HEK293T (cell line): ENCODE measurements around the gene VWA8.

Experiments
- CTCF ChIA-PET: fragments of 350-600 bp; formaldehyde crosslinking; extraction: SDS; loops from one replicate; lab custom pipeline; 2021; ENCODE audit warnings: antibody characterized with exemption, inconsistent platforms; lab: Yijun Ruan, JAX
- POLR2A ChIA-PET: fragments of 350-600 bp; formaldehyde crosslinking; extraction: SDS; loops from one replicate; lab custom pipeline; 2020; ENCODE audit warnings: antibody characterized with exemption, inconsistent platforms; lab: Yijun Ruan, JAX
- DNase-seq: peaks from one replicate; pipeline ENCODE4 v3.0.0; 2012; ENCODE audit warnings: mixed read lengths; ENCODE audit errors: extremely low spot score
- ARNT ChIP-seq: fragments of 450-650 bp; IDR thresholded peaks from 2 replicates; pipeline ENCODE4 v1.6.1; 2017; ENCODE audit warnings: mild to moderate bottlenecking
- BHLHE40 ChIP-seq: fragments of 450-650 bp; IDR thresholded peaks from 2 replicates; pipeline ENCODE4 v1.6.1; 2016; ENCODE audit warnings: mild to moderate bottlenecking, moderate library complexity, borderline replicate concordance
- CTBP1 ChIP-seq: fragments of 450-650 bp; IDR thresholded peaks from 2 replicates; pipeline ENCODE4 v1.6.1; 2016; ENCODE audit warnings: borderline replicate concordance
- ELF4 ChIP-seq: fragments of 450-650 bp; IDR thresholded peaks from 2 replicates; pipeline ENCODE4 v1.6.1; 2017; ENCODE audit warnings: antibody characterized with exemption
- FOXA1 ChIP-seq: fragments of 450-650 bp; IDR thresholded peaks from 2 replicates; pipeline ENCODE4 v1.6.1; 2016; ENCODE audit warnings: mild to moderate bottlenecking
- FOXK2 ChIP-seq: fragments of 450-650 bp; IDR thresholded peaks from 2 replicates; pipeline ENCODE4 v1.6.1; 2016; ENCODE audit warnings: mild to moderate bottlenecking
- FOXM1 ChIP-seq: fragments of 450-650 bp; IDR thresholded peaks from 2 replicates; pipeline ENCODE4 v1.6.1; 2017; ENCODE audit warnings: mild to moderate bottlenecking, borderline replicate concordance
- HDGF ChIP-seq: fragments of 450-650 bp; IDR thresholded peaks from 2 replicates; pipeline ENCODE4 v1.6.1; 2017; ENCODE audit warnings: antibody characterized with exemption, borderline replicate concordance
- L3MBTL2 ChIP-seq: fragments of 450-650 bp; conservative IDR thresholded peaks from 2 replicates; pipeline ENCODE4 v1.6.1; 2016; ENCODE audit warnings: mild to moderate bottlenecking
- LEF1 ChIP-seq: fragments of 450-650 bp; IDR thresholded peaks from 2 replicates; pipeline ENCODE4 v1.6.1; 2017; ENCODE audit warnings: mild to moderate bottlenecking, borderline replicate concordance
- NFRKB ChIP-seq: fragments of 450-650 bp; IDR thresholded peaks from 2 replicates; pipeline ENCODE4 v1.6.1; 2016; ENCODE audit warnings: mild to moderate bottlenecking, moderate library complexity
- SP1 ChIP-seq: fragments of 450-650 bp; IDR thresholded peaks from 2 replicates; pipeline ENCODE4 v1.6.1; 2017
- SUZ12 ChIP-seq: fragments of 450-650 bp; IDR thresholded peaks from 2 replicates; pipeline ENCODE4 v1.6.1; 2016; ENCODE audit warnings: mild to moderate bottlenecking
- TARDBP ChIP-seq: fragments of 450-650 bp; IDR thresholded peaks from 2 replicates; pipeline ENCODE4 v1.6.1; 2016
- ZNF384 ChIP-seq: fragments of 450-650 bp; IDR thresholded peaks from 2 replicates; pipeline ENCODE4 v1.6.1; 2016
- TF ChIP-seq, protein P1 (sequence below): fragments of 450-650 bp; IDR thresholded peaks from 2 replicates; pipeline ENCODE4 v1.6.1; 2016

The VWA8 gene

DNA sequence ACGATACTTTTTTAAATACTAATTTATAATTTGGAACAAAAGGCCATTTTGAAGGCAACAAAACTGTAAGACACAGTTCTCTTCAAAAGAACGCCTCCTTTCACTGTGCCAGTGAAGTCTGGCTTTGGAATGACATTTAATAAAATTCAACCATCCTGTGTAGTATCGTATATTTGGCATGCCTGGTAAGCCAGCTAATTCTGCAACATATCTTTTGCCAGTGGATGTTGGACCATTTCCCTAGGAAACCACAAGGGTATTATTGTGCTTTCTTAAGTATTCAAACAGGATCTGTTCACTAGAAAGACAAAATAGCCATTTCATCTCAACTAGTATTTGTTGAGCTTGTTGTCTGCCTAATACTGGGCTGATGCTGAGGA is 391.9 kb downstream of the VWA8 start:
- ChIA-PET POLR2A (no interaction called here), CTCF (no interaction called here)
- DNase-seq, result no peak
- TF ChIP-seq SP1 (no peak), HDGF (no peak), ARNT (no peak), FOXM1 (no peak), BHLHE40 (no peak), TARDBP (no peak)

DNA sequence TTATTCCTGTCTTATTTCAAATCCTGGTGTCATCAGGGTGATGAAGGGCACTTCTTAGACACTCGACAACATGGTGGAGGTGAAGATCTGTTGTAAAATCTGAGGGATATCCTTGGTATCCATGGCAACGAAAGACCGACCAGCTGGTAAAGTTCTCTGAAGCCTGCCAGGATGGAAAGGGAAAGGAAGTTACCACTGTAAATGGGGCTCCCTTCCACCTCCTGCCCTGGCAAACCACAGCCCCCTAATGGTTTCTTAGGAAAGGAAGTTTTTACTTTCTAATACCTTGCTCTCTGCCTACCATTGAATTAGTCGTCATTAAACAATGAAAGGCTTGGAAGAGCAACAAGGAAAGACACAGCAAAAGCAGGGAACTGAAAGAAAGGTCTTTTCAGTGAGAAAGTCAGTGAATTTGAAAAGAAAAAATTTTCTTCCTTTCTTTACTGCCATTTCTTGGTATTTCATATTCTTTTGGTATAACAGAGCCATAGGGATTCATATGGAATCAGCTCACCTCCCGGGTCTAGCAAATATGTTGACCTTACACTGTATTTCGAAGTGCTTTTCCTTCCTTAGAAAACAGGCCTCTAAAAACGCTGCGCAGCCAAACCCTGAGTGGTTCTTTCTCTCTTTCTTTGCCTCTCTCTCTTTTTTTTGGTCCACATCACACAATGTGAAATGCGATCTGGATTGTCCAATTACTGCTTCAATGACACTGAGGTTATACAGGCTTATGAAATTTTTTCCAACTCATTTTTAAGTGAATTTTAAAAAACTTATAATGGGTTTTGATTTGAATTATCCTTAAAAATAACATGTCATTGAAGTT is 392.6 kb downstream of the VWA8 start:
- ChIA-PET CTCF (no interaction called here), POLR2A (no interaction called here)
- DNase-seq, result no peak
- TF ChIP-seq BHLHE40, result no peak
- TF ChIP-seq CTBP1, result no peak
- TF ChIP-seq L3MBTL2, result no peak
- no peak for TF ChIP-seq ARNT
- TF ChIP-seq SUZ12, result no peak
- TF ChIP-seq, protein P1, sequence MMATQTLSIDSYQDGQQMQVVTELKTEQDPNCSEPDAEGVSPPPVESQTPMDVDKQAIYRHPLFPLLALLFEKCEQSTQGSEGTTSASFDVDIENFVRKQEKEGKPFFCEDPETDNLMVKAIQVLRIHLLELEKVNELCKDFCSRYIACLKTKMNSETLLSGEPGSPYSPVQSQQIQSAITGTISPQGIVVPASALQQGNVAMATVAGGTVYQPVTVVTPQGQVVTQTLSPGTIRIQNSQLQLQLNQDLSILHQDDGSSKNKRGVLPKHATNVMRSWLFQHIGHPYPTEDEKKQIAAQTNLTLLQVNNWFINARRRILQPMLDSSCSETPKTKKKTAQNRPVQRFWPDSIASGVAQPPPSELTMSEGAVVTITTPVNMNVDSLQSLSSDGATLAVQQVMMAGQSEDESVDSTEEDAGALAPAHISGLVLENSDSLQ, result no peak

DNA sequence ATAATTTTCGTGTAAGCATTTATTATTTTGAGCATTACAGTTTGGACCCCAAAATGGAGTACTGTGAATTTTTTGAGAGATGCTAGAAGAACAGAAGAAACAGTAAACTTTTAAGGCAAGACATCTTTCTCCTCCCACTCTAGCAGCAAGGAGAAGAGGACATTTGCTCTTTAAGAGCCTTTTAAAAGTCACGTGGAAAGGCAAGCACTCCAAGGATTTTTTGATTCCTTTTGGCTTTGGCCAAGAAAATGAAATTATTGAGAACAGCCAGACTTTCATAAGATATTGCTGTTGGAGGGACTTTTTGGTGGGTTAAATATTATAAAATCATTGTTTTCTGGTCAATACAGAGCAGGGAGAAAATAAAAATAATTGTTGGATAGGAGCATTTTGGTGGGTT is 393.5 kb downstream of the VWA8 start:
- POLR2A ChIA-PET, result no interaction called here
- no peak for DNase-seq
- TF ChIP-seq NFRKB, result no peak
- TF ChIP-seq ARNT, result no peak
- TF ChIP-seq TARDBP, result no peak
- no peak for TF ChIP-seq ZNF384
- no peak for TF ChIP-seq FOXM1
- TF ChIP-seq FOXA1, result no peak
- CTCF ChIA-PET, result no interaction called here

DNA sequence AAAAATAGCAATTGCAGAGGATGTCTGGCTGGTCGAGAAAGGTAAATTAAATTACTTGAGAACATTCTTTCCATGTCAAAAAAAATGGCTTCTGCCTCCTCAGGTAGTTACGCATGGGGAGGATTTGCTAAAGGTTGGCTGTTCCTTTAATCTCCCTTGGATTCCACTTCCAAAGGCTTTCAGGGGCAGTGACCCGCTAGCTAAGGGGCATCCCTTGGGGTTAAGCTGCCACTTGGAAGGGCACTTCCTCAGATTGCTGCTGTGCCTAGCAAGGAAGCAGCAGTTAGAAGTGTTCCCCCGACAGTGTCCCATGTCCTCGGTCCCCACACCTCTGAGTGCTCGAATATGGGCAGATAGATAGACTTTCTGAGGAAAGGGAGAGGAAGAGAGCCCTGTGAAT is 395.1 kb downstream of the VWA8 start:
- CTCF ChIA-PET, result no interaction called here
- POLR2A ChIA-PET, result no interaction called here
- DNase-seq, result no peak
- TF ChIP-seq CTBP1, result no peak
- TF ChIP-seq NFRKB, result no peak
- TF ChIP-seq ZNF384, result no peak
- no peak for TF ChIP-seq SP1
- no peak for TF ChIP-seq LEF1
- no peak for TF ChIP-seq SUZ12
- TF ChIP-seq FOXK2, result no peak
- TF ChIP-seq, protein P1, result no peak
- TF ChIP-seq ELF4, result no peak
- TF ChIP-seq HDGF, result no peak
- no peak for TF ChIP-seq BHLHE40
- TF ChIP-seq TARDBP, result no peak
- no peak for TF ChIP-seq FOXA1
- TF ChIP-seq FOXM1, result no peak
- TF ChIP-seq ARNT, result no peak
- no peak for TF ChIP-seq L3MBTL2

DNA sequence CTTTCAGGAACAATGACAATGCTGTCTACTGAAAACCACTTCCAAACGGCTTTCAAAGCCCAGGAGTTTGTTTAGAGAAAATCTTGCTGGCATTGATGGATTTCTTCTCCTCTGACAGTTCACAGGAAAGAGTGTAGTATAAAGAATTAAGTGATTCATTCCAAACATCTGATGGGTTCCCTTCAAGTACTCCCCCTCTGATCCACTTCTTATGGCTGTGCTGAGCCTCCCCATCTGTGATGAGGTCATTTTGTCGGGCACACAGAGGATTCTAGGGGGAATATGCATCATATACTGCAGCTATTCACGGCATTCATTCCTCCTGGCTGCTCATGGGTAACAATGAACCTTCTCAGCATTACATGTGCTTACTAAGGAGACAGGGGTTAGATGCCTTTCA is 395.7 kb downstream of the VWA8 start:
- ChIA-PET CTCF (no interaction called here), POLR2A (no interaction called here)
- DNase-seq, result no peak
- TF ChIP-seq, protein P1, result peak; percentile 20; the same call in 1 of the 2 replicates
- no peak for TF ChIP-seq L3MBTL2

DNA sequence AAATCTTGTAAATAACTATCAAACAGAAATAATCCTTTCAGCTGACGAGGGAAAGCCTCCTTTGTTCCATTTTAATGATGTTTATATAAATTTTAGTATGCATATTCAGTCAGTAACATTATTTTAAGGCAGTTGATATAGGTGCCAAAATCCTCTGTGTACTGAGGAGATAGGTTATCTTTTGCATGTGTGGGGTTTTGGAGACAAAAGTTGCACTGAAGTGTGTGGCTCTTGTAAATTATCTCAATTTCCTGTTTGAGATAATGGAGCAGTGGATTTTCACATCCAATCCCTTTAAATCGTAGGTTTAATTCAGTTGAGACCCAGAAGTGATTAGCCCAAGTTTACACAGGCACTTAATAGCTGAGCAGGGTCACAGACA is 396.9 kb downstream of the VWA8 start:
- DNase-seq, result no peak
- TF ChIP-seq ARNT, result no peak
- no peak for TF ChIP-seq LEF1
- no peak for TF ChIP-seq ZNF384
- TF ChIP-seq CTBP1, result no peak
- no peak for TF ChIP-seq ELF4
- no peak for TF ChIP-seq SUZ12
- CTCF ChIA-PET, result no interaction called here
- POLR2A ChIA-PET, result no interaction called here

DNA sequence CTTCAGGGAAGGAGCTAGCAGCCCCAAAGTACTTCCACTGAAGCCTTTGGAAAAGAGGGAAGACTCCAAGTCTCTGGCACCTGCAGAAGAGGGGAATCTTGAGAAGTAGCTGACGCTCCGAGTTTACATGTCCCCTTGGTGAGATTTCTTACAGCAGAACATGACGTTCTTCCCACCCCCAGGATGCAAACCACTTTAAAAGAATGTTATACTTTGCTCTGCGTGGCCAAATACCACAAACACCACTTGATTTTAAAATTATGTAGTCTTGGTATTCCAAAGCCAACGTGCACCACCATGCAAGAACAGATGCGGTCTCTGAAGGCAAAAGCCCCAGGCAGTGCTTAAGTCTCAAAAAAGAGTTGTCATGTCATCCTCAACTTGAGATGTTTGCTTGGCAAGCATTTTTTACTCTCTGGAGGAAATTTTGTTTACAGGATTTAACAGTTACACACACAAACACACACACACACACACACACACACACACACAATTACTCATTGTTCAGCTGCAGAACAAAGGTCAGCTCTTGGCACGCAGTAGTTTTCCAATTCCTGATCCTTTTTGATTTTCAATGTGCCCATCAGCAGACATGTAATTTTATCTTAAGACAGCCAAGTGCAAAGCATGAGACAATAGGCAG is 397.4 kb downstream of the VWA8 start:
- ChIA-PET CTCF (no interaction called here), POLR2A (no interaction called here)
- TF ChIP-seq L3MBTL2 (no peak), SP1 (no peak), TARDBP (no peak), NFRKB (no peak), CTBP1 (no peak), FOXK2 (no peak), SUZ12 (no peak), HDGF (no peak), ELF4 (no peak)
- no peak for DNase-seq
